Choroid plexus epithelial cell (primary cell): ENCODE measurements around the gene ERC2.

Source experiments
- DNase-seq: peaks from one replicate; pipeline ENCODE4 v3.0.0-alpha.2; 2010; ENCODE audit warnings: low read depth
- H3K4me3 ChIP-seq: 2 replicates; pipeline ENCODE4 v1.5.1; 2011; ENCODE audit warnings: low read depth, mild to moderate bottlenecking, control low read depth, low read length, moderate library complexity
- TF ChIP-seq, protein P1 (sequence below): conservative IDR thresholded peaks from 2 replicates; pipeline ENCODE4 v1.5.1; 2011; ENCODE audit warnings: low read depth, mild to moderate bottlenecking, control low read depth, inconsistent platforms, low read length, moderate library complexity

ERC2 gene

DNA sequence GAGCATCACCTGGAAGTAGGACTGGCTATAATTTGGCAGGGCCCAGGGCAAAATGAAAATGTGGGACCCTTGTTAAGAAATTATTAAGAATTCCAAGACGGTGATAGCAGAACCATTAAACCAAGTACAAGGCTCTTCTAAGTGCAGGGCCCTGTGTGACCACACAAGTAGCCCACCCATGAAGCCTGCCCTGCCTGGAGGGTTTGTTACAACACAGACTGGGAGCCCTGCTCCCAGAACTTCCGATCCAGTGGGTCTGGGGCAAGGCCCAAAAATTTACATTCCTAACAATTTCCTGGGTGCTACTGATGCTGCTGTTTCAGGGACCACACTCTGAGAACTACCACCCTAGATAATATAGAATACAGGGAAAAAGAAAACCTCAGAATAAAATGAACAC, 666.6 kb downstream of the ERC2 start:
- no peak for DNase-seq
- no peak overlapping the region for H3K4me3 ChIP-seq
- TF ChIP-seq, protein P1, sequence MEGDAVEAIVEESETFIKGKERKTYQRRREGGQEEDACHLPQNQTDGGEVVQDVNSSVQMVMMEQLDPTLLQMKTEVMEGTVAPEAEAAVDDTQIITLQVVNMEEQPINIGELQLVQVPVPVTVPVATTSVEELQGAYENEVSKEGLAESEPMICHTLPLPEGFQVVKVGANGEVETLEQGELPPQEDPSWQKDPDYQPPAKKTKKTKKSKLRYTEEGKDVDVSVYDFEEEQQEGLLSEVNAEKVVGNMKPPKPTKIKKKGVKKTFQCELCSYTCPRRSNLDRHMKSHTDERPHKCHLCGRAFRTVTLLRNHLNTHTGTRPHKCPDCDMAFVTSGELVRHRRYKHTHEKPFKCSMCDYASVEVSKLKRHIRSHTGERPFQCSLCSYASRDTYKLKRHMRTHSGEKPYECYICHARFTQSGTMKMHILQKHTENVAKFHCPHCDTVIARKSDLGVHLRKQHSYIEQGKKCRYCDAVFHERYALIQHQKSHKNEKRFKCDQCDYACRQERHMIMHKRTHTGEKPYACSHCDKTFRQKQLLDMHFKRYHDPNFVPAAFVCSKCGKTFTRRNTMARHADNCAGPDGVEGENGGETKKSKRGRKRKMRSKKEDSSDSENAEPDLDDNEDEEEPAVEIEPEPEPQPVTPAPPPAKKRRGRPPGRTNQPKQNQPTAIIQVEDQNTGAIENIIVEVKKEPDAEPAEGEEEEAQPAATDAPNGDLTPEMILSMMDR, result no peak

DNA sequence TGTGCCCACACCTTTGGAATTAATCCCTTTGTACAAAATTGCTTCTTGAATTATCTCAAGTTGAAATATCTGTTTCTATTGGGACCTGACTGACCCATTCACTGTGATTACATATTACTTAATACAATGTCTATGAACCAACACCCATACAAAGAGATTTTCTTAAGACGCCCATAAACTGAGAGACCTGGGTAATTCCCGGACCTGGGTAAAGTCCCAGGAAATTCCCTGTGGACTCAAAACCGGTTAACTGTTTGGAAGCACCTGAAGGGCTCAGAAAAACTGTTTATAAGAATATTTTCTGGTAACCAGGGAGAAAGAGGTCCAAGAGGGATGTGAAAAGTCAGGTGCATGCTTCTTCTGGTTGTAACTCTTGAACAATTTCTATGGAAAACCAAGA, 667.2 kb downstream of the ERC2 start:
- no peak overlapping the region for H3K4me3 ChIP-seq
- DNase-seq, result no peak
- TF ChIP-seq, protein P1, result no peak

DNA sequence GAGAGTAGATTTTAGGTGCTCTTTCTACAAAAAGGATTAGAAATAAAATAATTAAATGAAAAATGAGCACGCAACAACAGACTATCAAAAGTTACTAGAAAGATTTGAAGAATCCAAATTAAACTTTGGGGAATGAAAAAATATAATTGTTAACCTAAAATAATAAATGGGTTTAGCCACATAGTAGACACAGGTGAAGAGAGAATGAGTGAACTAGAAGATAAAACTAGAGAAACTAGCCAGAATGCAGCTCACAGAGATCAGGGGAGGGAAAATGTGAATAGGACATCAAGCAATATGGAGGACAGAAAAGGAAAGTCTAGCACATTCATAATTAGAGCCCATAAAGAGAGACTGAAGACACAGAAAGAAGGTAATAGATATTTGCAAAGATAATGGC, 670.5 kb downstream of the ERC2 start:
- no peak for DNase-seq
- TF ChIP-seq, protein P1, result no peak
- no peak overlapping the region for H3K4me3 ChIP-seq

DNA sequence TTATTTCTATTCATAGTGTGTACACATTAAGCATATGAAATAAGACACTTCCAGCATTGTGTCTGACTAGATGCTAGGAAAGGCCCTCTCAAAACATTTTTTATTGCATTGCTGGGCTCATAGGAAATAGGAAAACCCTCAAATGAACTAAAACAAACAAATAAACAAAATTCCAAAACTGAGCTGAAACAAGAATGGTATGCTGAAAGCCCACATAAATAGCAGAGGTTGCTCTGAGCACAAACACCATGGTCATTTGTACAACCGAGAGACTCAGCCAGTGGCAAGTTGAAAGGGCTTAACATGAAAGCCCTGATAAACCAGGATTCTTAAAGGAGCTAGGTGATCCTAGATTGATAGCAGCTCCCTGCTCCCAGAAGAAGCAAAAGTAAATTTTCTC, 671.2 kb downstream of the ERC2 start:
- H3K4me3 ChIP-seq, result no peak overlapping the region
- no peak for DNase-seq
- TF ChIP-seq, protein P1, result no peak

DNA sequence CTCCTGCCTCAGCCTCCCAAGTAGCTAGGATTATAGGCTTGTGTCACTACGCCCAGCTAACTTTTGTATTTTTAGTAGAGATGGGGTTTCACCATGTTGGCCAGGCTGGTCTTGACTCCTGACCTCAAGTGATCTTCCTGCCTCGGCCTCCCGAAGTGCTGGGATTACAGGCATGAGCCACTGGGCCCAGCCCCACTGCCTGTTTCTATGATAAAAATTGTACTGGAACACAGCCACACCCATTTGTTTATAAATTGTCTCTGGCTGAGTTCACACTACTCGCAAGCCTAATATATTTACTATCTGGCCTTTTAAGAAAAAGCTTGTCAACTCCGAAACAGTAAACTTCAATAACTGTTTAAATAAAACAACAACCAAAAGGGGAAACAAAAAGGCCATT, 671.7 kb downstream of the ERC2 start:
- H3K4me3 ChIP-seq, result no peak overlapping the region
- no peak for DNase-seq
- TF ChIP-seq, protein P1, result no peak

DNA sequence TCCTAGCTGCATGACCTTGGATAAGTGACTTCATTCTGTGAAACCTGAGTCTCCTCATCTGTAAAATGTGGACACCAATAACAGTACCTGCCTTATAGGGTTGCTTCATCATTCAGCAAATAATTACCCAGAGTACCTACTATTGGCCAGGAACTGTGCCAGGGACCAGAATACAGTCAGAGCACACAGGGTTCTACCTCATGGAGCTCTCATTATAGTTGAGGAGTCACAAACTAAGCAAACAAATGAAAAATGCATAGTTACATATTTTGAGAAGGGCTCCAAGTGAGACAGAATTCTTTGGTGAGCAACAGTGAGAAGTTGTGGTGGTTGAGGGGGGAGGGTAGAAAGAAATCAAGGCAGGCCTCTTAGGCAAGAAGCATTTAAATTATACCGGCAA, 672.5 kb downstream of the ERC2 start:
- DNase-seq, result peak; percentile 49
- TF ChIP-seq, protein P1, result no peak
- H3K4me3 ChIP-seq, result no peak overlapping the region

DNA sequence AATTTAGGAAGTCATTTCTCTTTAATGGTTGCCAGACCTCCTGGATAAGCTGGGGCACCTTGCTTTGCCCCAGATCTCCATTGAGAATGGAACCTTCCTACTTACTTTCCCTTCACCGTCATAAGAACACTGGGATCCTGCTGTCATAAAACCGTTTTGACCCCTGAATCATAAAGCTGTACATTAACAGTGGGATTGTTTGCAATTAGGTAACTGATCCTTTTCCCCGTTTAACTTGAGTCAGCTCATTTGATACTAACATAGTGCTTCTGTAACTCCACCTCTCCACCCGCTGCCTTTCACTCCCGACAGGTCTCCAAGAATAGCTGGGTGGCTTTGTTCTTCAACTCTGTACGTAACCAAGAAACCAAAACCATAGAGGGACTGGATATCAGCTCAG, 673.0 kb downstream of the ERC2 start:
- no peak overlapping the region for H3K4me3 ChIP-seq
- TF ChIP-seq, protein P1, result no peak
- no peak for DNase-seq
